ENCODE measurements around the gene STING1. TPM values are rescaled to one million over a fixed set of nuclear protein-coding genes. Genes with fewer than 3 reads are reported as not detected.

STING1 gene
- total and polyA plus RNA-seq, 2 of the 13 experiments (the other 11 are each of a cell fraction or from before 2014, with no cell fraction given), result 1.3 to 4.4 TPM

GRCh38 chr5:139460455-139460854 lies 22.1 kb downstream of the STING1 start:
- Histone ChIP-seq H3K4me3 (replicated peaks in 1 of 3; ENCODE audit: insufficient read depth in 1 of 3, low read depth in 2 of 3, low read length in 3 of 3) (no peak overlapping the region), H3K4me1 (ENCODE audit: insufficient read depth, low read length) (peaks cover 41% of the 10 kb centered on the region), H3K4me2 (ENCODE audit: low read depth, low read length) (no peak overlapping the region), H3K9ac (ENCODE audit: insufficient read depth, low read depth, low read length) (no peak overlapping the region), H2AFZ (ENCODE audit: low read length) (no peak overlapping the region), H3K79me2 (ENCODE audit: insufficient read depth, low read length) (no peaks in the 10 kb centered on the region), H3K36me3 (replicated peaks in 1 of 2; ENCODE audit: control insufficient read depth in 1 of 2, insufficient read depth in 2 of 2, low read length in 2 of 2) (no peaks in the 10 kb centered on the region), H4K20me1 (ENCODE audit: insufficient read depth, low read length) (no peaks in the 10 kb centered on the region), H3K27ac (ENCODE audit: extremely low read length, insufficient read depth, low read length) (no peak overlapping the region), H3K9me3 (ENCODE audit: low read length) (no peaks in the 10 kb centered on the region), H3K27me3 (ENCODE audit: control insufficient read depth in 1 of 2, insufficient read depth in 2 of 2, low read length in 2 of 2) (peaks cover 8 to 35% of the 10 kb centered on the region in 2 experiments)
- TF ChIP-seq SKI (IDR thresholded peaks at IDR 0.05; ENCODE audit: partially characterized antibody) (no peak), ZSCAN25 (CRISPR knock-in tag; IDR thresholded peaks at IDR 0.05) (no peak), ZNF615 (CRISPR knock-in tag; IDR thresholded peaks at IDR 0.05; ENCODE audit: borderline replicate concordance) (no peak), MTERF4 (CRISPR knock-in tag; IDR thresholded peaks at IDR 0.05) (no peak), ZNF333 (CRISPR knock-in tag; IDR thresholded peaks at IDR 0.05; ENCODE audit: borderline replicate concordance) (no peak), ZSCAN9 (CRISPR knock-in tag; IDR thresholded peaks at IDR 0.05; ENCODE audit: borderline replicate concordance) (no peak), STAT5B (CRISPR knock-in tag; IDR thresholded peaks at IDR 0.05) (no peak)
- TF ChIP-seq, protein P1, sequence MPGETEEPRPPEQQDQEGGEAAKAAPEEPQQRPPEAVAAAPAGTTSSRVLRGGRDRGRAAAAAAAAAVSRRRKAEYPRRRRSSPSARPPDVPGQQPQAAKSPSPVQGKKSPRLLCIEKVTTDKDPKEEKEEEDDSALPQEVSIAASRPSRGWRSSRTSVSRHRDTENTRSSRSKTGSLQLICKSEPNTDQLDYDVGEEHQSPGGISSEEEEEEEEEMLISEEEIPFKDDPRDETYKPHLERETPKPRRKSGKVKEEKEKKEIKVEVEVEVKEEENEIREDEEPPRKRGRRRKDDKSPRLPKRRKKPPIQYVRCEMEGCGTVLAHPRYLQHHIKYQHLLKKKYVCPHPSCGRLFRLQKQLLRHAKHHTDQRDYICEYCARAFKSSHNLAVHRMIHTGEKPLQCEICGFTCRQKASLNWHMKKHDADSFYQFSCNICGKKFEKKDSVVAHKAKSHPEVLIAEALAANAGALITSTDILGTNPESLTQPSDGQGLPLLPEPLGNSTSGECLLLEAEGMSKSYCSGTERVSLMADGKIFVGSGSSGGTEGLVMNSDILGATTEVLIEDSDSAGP (CRISPR knock-in tag; IDR thresholded peaks at IDR 0.05; ENCODE audit: borderline replicate concordance), result no peak
- no peak for ATAC-seq
- FAIRE-seq, result no peak
- WGBS (ENCODE audit: low lambda C conversion rate), result 0% methylated on average over 1 of the region's 1 CpG
- POLR2A ChIA-PET, result no interaction called here
- intact Hi-C loops (cut with micrococcal nuclease; ENCODE audit: unreplicated experiment), result no loop called here
- no TSS peak for BruUV-seq (replicated peaks)
- CTCF ChIA-PET (ENCODE audit: low intra/inter-chr PET ratio, low total read pairs), result no interaction called here
- in situ Hi-C loops (cut with HindIII; ENCODE audit: extremely low pct_ligation_motif_present, low pct_unique_long_range_greater_than_20kb), result no loop called here
- DNase-seq (ENCODE audit: low spot score), result no peak

Measured in HepG2 (cell line).